ENCODE data around the gene RMP24.

RMP24 gene

GRCh38 chr18:36028859-36029258 is 56.4 kb downstream of the RMP24 start (continued):
- TF ChIP-seq DMTF1 (CRISPR knock-in tag; IDR thresholded peaks at IDR 0.05): no peak
- TF ChIP-seq BCL3 (CRISPR knock-in tag; IDR thresholded peaks at IDR 0.05): no peak
- TF ChIP-seq FOXO4 (CRISPR knock-in tag; conservative IDR thresholded peaks at IDR 0.05): no peak
- TF ChIP-seq ZNF569 (CRISPR knock-in tag; IDR thresholded peaks at IDR 0.05; ENCODE audit: borderline replicate concordance): no peak
- TF ChIP-seq MTERF4 (CRISPR knock-in tag; IDR thresholded peaks at IDR 0.05): no peak
- TF ChIP-seq, protein P1, sequence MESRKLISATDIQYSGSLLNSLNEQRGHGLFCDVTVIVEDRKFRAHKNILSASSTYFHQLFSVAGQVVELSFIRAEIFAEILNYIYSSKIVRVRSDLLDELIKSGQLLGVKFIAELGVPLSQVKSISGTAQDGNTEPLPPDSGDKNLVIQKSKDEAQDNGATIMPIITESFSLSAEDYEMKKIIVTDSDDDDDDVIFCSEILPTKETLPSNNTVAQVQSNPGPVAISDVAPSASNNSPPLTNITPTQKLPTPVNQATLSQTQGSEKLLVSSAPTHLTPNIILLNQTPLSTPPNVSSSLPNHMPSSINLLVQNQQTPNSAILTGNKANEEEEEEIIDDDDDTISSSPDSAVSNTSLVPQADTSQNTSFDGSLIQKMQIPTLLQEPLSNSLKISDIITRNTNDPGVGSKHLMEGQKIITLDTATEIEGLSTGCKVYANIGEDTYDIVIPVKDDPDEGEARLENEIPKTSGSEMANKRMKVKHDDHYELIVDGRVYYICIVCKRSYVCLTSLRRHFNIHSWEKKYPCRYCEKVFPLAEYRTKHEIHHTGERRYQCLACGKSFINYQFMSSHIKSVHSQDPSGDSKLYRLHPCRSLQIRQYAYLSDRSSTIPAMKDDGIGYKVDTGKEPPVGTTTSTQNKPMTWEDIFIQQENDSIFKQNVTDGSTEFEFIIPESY (CRISPR knock-in tag; IDR thresholded peaks at IDR 0.05): no peak
- TF ChIP-seq SALL1 (CRISPR knock-in tag; IDR thresholded peaks at IDR 0.05): peak; percentile 19; the same call in 1 of the 2 replicates
- no peak for TF ChIP-seq ZNF563 (CRISPR knock-in tag; IDR thresholded peaks at IDR 0.05)
- no peak for TF ChIP-seq MNT (IDR thresholded peaks at IDR 0.05)
- no peak for TF ChIP-seq ZNF362 (CRISPR knock-in tag; IDR thresholded peaks at IDR 0.05; ENCODE audit: borderline replicate concordance)
- no peak for TF ChIP-seq FUBP1 (CRISPR knock-in tag; IDR thresholded peaks at IDR 0.05; ENCODE audit: borderline replicate concordance)
- no peak for TF ChIP-seq ZNF564 (CRISPR knock-in tag; IDR thresholded peaks at IDR 0.05)
